Islet of Langerhans (tissue), 1 donor: Measurements from ENCODE around the gene SLX4IP.
"Not testable (repeated sequence)": the region's sequence is repeated elsewhere in the genome, so short reads cannot be mapped to it uniquely, and the experiment has no call there.

Source experiments
- FAIRE-seq: peaks from one replicate; lab custom pipeline; 2011; peaks lifted over from hg19 to GRCh38; lab: Jason Lieb, UNC

The SLX4IP gene

DNA sequence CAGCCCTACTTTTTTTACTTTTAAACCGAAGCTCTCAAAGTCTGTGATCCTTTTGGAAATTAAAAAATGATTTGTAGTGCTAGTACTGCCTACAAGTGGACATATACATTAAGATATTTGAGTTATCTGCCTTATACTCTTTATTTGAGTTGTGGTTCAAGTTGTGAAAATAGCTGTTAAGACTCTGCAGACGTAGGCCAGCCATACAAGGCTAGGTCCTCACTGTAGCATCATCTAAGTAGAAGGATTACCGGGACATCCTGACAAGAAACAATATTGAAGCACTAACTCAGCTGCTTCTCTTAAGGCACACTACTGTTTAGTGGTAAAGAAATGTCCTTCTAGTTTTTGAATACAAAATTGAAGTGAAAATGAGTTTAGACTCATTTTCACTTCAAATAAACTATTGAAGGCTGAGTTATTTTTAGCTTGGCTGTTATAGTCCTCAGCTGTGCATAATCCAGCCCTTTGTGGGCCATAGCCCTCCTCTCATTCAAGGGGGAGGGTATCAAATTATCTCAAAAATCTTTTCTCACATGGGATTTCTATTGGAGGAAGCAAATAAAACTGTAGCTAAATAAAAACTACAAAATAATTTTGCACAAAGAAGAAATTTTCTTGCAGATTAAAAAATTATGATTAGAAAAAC lies 170.6 kb downstream of the SLX4IP start:
- no peak for FAIRE-seq

DNA sequence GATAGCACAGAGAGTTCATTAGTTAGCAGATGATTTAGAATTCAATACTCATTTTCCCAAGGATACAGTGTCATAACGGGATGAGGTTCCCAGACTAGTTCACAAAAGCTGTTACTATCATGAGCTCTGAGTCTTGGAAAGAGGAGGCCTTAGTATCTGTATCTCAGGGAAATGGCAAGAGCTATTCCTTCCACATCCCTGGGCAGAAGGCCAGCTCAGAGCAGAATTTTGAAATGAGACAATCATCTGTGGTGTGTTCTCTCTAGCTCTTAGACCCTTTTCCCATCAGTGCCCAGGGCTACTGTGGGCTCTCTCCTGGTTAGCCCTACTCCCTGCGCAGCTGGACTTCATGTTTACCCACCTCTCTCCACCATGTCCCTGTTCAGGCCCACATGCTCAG lies 174.2 kb downstream of the SLX4IP start:
- no peak for FAIRE-seq

DNA sequence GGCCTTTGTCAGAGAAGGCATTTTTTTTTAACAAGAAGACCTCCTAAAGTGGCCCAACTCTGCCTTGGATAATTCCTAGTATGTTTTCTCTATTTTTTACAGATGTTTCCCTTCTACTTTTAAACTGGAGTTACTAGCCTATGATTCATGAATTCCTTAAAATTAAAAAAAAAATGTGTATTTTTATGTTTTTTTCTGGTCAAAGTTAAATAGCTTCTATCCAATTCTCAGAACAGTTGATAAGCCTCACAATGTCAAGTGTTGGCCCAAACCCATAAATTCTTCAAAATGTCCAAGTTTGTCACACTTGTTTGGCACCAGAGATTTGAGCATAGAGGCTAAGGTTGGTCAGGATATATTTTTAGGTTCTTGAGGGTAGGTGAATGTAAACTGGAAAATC lies 174.7 kb downstream of the SLX4IP start:
- FAIRE-seq: no peak

DNA sequence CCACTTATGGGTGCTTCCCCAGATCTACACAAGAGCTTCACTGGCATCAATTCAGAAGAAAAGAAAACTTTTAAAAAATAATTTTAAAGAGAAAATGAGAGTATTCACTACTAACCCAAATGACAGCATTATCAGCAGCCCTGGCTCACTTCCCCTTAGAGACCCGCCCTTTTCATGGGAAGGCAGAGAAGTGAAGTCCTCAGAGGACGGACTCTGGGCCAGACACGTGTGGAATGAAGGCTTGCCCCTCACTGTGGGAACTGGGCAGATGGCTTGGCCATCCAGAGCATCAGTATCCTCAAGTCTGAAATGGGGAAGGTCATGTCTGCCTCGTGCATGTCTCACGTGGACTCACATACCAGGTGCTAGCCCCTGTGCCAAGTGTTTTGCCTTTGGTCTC lies 175.1 kb downstream of the SLX4IP start:
- FAIRE-seq: no peak

DNA sequence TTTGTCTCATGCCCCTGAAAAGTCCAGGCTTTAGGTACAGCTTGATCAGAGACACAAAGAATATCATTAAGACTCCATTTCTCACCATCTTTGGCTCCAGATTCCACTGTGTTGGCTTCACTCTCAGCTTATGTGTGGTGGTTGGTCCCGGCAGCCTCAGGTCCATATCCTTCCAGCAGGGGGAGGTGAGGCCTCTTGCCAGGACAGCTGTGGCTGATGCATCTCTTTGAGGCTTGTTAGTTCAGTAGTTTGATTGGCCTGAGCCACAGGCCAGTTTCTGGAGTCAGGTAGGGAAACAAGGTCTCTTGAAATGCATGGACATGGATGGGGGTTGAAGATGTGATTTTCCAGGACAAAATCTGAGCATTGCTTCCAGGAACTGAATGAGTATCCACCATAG lies 176.3 kb downstream of the SLX4IP start:
- no peak for FAIRE-seq

DNA sequence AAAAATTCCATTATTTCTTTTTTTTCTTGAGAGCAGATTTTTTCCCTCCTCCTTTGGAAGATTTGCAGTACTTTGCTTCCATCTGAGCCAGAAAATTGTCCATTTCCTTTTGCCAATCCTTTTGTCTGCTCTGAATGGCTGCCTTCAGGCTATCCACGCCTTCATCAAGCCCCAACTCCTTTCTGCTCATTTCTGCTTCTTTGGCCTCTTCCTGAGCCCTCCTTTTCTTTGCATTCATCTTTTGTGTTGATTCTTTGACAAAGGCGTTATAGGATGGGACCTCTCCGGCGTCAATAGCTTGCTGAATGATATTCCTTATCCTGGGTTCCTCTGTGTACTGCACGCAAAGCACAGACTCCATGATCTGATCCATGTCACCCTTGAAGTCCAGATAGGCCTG lies 178.3 kb downstream of the SLX4IP start:
- not testable (repeated sequence) for FAIRE-seq

DNA sequence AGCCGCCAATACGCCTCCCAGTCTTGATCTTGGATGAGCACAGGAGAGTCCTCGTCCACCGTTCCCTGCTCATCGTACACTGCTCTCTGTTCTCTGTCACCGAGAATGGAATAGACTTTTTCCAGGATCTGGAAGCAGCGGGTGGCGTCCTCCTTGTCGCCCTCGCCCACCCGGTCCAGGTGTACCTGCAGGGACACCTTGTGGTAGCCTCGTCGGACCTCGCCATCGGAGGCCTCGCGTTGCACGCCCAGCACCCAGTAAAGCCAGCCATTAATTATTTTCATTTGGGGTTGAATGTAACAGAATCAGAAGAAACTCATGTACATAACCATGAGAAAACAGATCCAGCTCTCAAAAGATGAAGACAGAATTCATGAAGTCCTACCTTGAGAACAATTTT lies 178.8 kb downstream of the SLX4IP start:
- no peak for FAIRE-seq

DNA sequence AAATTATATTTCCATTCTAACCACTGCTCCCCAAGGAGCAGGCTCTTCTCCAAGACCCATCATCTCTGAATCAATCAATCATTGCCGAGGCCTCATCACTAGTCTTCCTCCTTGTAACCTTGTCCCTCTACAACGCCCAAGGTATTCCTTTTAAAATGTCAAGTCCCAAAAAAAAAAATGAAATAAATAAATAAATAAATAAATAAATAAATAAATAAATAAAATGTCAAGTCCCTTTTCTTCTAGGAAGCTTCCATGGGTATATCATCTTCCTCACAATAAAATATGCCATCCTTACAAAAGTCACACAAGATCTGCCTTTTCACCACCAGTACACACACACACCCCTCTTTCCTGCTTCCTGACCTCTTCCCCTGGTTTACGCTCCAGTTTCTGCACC lies 181.1 kb downstream of the SLX4IP start:
- no peak for FAIRE-seq

DNA sequence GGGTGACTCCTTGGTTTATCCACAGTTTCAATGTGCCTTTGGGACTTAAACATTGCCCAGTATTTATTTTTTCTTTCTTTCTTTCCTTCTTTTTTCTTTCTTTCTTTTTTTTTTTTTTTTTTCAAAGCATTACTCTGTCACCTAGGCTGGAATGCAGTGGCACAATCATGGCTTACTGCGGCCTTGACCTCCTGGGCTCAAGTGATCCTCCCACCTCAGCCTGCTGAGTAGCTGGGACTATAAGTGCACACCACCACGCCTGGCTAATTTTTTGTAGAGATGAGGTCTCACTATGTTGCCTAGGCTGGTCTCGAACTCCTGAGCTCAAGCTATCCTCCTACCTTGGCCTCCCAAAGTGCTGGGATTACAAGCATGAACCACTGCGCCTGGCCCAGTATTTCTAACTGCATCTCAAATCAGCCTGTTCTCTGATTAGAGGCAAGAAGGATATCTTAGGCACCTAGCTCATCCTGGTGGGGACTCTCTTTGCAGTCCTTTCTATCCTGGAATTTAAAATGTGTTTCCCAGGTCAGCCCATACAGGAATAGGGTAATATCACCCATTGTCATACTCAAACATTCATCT lies 182.5 kb downstream of the SLX4IP start:
- FAIRE-seq: not testable (repeated sequence)

DNA sequence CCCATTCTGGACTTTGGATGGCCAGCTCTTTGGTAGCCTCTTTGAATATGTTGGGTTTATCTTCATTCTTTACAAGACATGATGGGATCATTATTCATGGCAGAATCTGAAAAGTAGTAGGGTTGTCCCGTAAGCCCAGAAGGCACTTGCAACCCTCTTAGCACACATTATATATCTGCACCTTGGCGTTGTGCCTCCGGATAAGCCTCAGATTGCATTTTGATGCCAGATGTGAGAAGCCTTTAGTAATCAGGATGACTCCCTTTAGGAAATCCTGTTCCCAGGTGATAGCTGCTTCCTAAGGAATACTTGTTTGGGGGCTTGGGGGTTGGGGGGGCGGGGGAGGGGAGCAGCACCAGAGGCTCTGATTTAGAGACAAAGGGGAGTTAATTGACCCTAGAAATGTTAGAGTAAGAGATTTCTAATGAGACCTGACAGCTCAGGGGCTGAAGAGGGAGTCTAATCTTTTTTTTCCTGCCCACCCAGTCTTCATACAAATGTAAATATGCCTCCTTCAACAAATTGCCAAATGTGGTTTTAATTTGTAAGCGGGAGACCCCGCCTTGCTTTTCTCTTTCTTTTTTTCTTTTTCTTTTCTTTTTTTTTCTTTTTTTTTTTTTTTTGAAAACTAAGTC lies 183.6 kb downstream of the SLX4IP start:
- no peak for FAIRE-seq

DNA sequence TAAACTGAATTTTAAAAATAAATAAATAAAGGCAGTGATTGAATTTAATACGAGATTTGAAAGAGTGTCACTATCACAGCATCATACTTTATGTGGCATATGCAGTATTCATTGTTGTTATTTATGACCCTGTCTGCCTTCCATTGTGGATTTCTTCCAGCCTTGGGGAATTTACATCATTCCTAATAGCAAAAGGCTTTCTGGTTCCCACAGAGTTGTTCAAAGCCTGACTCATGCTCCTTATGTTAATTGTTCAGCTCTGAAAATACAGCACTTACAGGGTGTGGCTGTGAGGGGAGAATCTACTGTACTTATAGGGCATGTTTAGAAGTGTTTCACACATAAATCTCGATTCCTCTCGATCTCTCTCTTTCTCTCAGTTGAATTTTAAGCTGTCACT lies 184.3 kb downstream of the SLX4IP start:
- no peak for FAIRE-seq

DNA sequence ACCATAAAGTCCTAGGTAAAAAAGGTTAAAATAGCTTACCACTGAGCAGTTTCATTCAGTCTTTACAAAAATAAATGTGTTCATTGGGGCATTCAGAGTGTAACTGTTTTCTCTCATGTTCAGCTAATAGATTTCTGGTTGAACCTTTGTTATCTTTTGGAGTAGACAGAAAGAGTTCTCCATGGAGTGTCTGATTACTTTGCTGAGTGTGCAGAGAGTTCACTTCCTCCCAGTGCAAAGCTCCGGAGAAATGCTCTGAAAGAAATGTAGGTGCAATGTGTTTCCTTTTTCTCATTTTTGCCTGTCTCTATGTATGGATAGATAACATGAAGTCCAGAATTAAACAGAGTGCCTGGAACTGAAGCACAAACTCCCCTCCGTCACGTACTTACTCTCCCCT lies 186.0 kb downstream of the SLX4IP start:
- no peak for FAIRE-seq

DNA sequence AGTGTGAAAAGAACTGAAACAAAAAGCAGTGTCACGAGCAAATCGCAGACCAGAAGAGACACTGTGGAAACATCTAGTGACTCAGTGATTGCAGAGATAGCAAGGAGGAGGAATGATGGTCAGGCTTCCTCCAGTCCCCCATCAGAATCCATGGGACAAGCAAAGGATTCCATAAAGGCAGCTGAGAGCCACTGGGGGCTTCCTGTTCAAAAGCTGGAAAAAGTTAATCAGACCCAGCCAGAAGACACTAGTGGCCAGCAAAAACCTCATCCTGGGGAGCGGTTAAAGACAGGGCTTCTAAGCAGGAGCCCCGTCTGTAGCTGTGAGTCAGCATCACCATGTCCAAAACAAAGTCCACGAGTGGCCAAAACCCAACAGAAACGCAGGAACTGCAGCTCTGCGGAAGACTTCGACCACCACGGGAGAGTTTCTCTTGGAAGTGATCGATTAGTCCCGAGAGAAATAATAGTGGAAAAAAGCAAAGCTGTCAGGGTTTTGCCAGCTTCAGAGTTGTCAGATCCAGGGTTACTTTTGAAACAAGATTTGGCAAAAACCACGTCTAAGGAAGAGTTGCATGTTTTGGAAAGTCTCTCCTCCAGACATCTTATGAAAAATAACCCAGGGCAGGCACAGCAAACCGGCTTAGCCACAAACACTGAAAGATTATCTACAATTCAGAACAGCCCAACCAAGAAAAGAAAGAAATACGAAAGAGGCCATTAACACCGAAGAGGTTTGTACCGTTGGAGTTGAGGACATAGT lies 187.7 kb downstream of the SLX4IP start:
- FAIRE-seq: no peak

DNA sequence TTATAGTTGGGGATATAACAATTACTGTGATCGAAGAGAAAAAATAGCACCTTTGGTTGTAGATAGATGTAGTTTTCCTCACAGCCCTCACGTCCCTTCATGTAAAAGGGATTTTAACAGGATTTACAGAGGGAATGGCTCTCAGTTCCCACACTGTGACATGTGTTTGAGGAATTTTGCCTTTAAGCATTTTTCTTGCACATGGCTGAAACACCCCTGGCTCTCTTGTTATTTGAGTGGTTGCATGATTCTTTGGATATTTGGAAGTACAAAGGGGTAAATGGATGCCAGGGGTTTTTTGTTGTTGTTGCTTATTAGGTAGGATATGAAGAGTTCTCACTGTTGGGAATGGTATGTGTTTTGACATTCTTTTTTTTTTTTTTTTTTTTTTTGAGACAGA lies 190.5 kb downstream of the SLX4IP start:
- FAIRE-seq: no peak

DNA sequence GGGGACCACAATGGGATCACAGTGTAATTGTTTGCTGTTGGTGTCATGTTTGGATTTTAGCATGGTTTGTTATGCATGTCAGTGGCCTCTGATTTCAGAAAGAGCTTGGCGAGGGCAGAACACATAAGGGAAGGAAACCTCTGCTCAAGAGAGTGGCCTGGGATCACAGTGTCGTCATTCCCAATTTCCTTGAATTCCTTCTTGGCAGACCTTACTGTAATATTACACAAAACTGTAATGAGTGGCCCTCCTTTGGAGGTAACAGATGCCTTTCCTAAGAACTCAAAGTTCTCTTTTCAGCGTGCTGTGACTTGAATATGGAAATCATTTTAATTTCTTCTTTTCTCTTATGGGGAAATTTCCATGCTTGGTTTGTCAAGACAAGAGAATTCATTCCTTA lies 191.8 kb downstream of the SLX4IP start:
- no peak for FAIRE-seq

DNA sequence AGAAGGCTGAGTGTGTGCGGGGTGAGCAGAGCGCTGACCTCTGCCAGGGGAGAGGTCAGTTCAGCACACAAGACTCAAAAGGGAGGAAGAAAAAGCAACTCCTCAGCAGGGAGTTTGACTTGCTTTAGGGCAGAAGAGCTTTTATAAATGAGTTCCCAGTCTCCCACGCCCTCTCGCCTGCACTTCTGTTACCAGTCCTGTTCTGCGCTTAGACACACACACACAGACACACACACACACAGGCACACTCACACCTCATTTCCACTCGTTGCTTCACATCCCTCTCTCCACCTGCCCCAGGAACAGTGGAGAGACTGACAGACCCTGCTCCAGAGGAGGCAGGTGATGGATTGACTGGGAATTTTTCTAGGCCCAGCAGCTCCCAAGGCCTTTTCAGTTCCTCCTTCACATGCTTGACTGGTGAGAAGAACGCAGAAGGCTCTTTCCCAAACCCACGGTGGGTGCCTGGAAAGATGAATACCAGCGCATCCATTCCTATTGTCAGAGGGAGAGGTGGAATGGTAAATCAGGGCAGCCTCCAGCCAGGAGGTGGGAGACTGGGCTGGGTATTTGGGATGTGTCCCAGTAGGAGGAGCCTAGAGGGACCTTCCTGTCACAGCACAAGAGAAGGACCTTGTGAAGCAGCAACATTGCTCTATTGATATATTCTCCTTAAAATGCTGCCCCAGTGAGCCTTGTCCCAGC lies 195.0 kb downstream of the SLX4IP start:
- FAIRE-seq: no peak

DNA sequence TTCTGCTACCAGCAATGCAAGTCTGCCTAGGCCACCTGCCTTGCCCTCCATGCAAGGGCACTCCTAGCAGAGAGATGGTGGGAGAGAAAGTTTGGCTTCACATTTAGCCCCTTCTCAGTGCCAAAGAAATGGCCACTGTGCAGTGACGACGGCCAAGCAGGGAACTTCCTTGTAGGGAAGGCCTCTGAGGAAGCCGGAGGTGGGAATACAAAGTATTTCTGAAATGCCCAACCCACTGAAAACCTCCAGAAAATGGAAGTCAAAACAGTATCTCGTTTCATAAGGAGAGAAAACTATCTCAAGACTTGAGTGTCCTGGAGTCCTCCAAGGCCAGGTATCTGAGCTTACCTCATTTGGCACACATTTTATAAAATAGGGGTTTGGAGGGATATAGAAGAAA lies 196.0 kb downstream of the SLX4IP start:
- FAIRE-seq: no peak

DNA sequence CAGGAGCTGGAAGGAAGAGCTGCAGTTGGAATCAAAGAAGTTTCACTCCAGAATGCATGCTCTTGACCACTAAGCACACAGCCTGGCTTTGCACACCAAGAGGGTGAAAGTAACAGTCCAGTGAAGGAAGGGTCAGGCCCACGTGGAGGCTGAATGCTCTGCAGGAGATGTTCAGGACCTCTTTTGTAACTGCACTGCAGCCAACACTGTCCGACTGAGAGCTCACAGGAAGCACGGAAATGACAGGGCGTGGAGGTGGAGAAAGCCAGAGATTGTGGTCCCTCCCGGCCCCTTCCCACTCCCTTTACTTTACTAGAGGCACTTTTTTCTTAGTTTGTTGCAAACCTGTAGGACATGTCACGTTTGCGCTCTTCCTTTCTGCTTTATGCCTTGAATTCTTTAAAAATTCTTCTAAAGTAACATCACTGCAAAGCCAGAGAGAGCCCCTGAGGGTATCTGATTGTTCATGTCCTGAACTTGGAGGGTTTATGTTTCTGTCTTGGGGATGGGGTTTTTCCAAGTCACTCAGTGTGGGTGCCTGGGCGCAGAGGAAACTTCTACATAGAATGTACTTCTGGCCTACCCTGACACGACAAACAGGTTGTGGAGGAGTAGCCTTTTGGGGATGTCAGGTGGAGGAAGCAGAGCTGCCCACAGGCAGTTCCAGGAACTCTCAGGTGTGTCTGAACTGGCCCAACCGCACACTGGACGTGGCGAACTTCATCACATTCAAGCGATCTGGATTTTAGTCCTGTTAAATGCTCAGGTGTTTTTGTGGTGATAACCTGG lies 197.8 kb downstream of the SLX4IP start:
- FAIRE-seq: no peak

DNA sequence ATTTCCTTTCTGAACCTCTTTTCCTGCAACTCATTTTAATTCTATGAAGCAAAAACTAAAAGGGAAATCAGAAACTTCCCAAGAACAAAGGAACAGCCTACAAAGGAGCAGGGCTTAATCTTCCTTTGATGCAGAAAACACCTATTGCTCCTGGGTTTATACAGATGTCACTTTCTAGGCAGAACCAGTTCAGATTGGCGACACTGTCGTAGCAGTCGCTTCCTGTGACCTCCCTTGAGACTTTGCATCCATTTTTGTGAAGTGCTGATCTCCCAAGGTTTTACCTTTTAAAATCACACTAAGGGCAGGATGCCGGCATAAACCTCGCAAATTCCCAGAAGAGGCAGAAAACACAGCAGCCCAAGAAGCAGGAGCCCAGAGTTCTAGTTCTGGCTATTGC lies 198.6 kb downstream of the SLX4IP start:
- FAIRE-seq: no peak

DNA sequence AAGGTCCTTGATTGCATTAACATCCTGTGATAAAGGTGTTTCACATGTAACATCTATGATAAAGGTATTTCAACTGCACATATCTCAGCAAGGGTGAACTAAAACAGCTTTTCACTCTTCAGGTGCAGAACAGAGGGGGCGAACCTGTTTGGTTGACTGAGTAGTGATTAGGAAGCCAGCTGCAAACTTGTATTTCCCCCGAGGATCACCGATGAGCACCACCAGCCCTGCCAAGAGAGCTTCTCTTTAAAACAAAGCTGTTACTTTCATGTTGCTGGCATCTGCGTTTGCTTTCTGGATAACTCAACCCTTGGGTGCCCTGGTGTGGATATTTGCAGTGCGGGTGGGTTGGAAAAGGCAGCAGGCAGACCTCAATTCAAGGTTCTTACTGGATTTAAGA lies 199.1 kb downstream of the SLX4IP start:
- no peak for FAIRE-seq

DNA sequence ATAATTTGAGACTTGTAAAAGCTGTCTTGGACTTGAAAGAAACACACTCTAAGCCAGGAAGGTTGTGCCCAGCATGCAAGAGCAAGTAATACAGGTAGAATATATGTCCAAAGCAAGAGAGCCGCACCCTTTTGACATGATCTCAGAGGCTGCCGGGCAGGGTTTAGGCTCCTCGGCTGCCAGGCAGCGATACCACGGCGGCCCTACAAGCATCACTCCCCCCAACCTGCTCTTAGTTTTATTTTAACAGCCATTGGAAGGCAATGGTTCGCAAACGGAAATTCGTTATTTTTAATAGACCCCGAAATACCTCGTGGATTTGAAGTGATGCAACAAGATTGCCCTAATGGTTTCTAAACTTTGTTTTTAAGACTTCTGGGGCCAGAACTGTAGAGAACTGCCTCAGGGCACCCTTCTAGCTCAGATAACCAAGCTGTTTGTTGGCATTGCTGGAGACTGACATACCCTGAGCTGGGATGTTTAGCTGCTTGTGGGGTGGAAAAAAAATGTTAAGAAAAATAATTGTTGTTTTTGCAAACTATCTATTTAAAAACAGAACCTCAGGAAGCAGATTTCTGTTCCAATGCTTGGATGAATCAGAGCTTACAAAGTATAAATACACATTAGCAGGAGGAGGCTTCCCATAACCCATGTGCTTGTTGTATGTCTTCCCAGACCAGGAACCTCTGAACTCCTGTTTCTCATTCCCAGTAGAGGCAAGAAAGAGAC lies 199.7 kb downstream of the SLX4IP start:
- no peak for FAIRE-seq
